Endothelial cell of umbilical vein (primary cell): Measurements from ENCODE around the gene FSTL4. TPM values are rescaled to one million over a fixed set of nuclear protein-coding genes. Genes with fewer than 3 reads are reported as not detected.

Source experiments
- BruUV-seq: library from RNA; stranded (reverse); fragments of 400-500 nt; replicated peaks from 2 replicates; lab custom pipeline; 2021; lab: Mats Ljungman, UMichigan
- CTCF ChIA-PET: fragments of 300-600, 350-600 bp; sonication (Branson Sonifier 250); formaldehyde crosslinking; loops from one replicate; lab custom pipeline; 2021; ENCODE audit warnings: antibody characterized with exemption, inconsistent platforms; lab: Charles Lee
- POLR2A ChIA-PET: fragments of 300-600, 350-600 bp; sonication (Branson Sonifier 250); formaldehyde crosslinking; loops from one replicate; lab custom pipeline; 2021; ENCODE audit warnings: antibody characterized with exemption, inconsistent platforms; lab: Charles Lee
- DNase-seq: peaks from one replicate; pipeline ENCODE4 v3.0.0-alpha.2; 2011; ENCODE audit warnings: low read depth, low spot score
- FAIRE-seq: peaks from 2 replicates; lab custom pipeline; 2011; peaks lifted over from hg19 to GRCh38; lab: Jason Lieb, UNC
- H2AFZ ChIP-seq: 2 replicates; pipeline ENCODE4 v1.6.0; 2012; ENCODE audit warnings: low read depth, low read length, control low read depth, inconsistent platforms
- H3K27ac ChIP-seq: 2 replicates; pipeline ENCODE4 v1.5.1; 2011; ENCODE audit warnings: low read depth, mild to moderate bottlenecking, control low read depth, low read length, moderate library complexity; ENCODE audit not compliant: insufficient read depth
- H3K27me3 ChIP-seq, 2 experiments: 2 replicates each; pipeline versions ENCODE4 v1.6.0 to v1.6.1; 2011; ENCODE audit warnings: low read length in 2 of 2, mixed read lengths in 1 of 2; ENCODE audit not compliant: control insufficient read depth in 2 of 2, insufficient read depth in 2 of 2
- H3K36me3 ChIP-seq, 2 experiments: 2 replicates in 1 of 2; 3 replicates in 1 of 2; pipeline ENCODE4 v1.5.1; 2011; ENCODE audit warnings: low read length in 2 of 2, mild to moderate bottlenecking in 1 of 2, moderate library complexity in 1 of 2; ENCODE audit not compliant: control insufficient read depth in 2 of 2, insufficient read depth in 2 of 2; ENCODE audit errors: extremely low read depth in 1 of 2
- H3K4me1 ChIP-seq: 3 replicates; pipeline ENCODE4 v1.5.1; 2011; ENCODE audit warnings: mild to moderate bottlenecking, low read length; ENCODE audit not compliant: control insufficient read depth, insufficient read depth; ENCODE audit errors: extremely low read depth
- H3K4me2 ChIP-seq: 2 replicates; pipeline ENCODE4 v1.6.1; 2011; ENCODE audit warnings: low read length, control low read depth, mixed read lengths; ENCODE audit not compliant: insufficient read depth
- H3K4me3 ChIP-seq, 3 experiments: fragments of 200-600 bp in 1 of 3; sonication (generic), shearing (Covaris generic) in 1 of 3; replicated peaks in 1 of 3; 2 replicates each; pipeline ENCODE4 v1.5.1; 2011 to 2016; ENCODE audit warnings: control low read depth in 3 of 3, low read length in 3 of 3, mild to moderate bottlenecking in 2 of 3, inconsistent platforms in 1 of 3, low read depth in 1 of 3, moderate library complexity in 1 of 3; ENCODE audit not compliant: insufficient read depth in 1 of 3
- H3K79me2 ChIP-seq: 2 replicates; pipeline ENCODE4 v1.6.0; 2012; ENCODE audit warnings: low read length, inconsistent platforms; ENCODE audit not compliant: control insufficient read depth, insufficient read depth
- H3K9ac ChIP-seq: replicated peaks from 2 replicates; pipeline ENCODE3; 2011; ENCODE audit warnings: low read length, control low read depth; ENCODE audit not compliant: insufficient read depth; ENCODE audit errors: extremely low read depth
- H3K9me1 ChIP-seq: replicated peaks from 3 replicates; pipeline ENCODE4 v1.6.0; 2011; ENCODE audit warnings: mild to moderate bottlenecking, low read length; ENCODE audit not compliant: control insufficient read depth, insufficient read depth; ENCODE audit errors: extremely low read depth
- H3K9me3 ChIP-seq: replicated peaks from 2 replicates; pipeline ENCODE4 v1.5.1; 2012; ENCODE audit warnings: low read length, inconsistent platforms; ENCODE audit not compliant: control insufficient read depth, insufficient read depth
- H4K20me1 ChIP-seq: replicated peaks from 2 replicates; pipeline ENCODE3; 2011; ENCODE audit warnings: mild to moderate bottlenecking, low read length; ENCODE audit not compliant: control insufficient read depth, insufficient read depth; ENCODE audit errors: extremely low read depth
- EZH2 ChIP-seq: IDR thresholded peaks from 2 replicates; pipeline ENCODE4 v1.6.1; 2012; ENCODE audit warnings: borderline replicate concordance, low read depth, mild to moderate bottlenecking, moderate library complexity, low read length, inconsistent platforms; ENCODE audit not compliant: severe bottlenecking
- GATA2 ChIP-seq: IDR thresholded peaks from 2 replicates; pipeline ENCODE4 v1.7.0; 2011; ENCODE audit warnings: low read depth, mild to moderate bottlenecking, moderate library complexity, mixed read lengths, low read length; ENCODE audit not compliant: insufficient read length, insufficient read depth
- MYC ChIP-seq: IDR thresholded peaks from one replicate; pipeline ENCODE4 v1.6.1; 2011; ENCODE audit warnings: mild to moderate bottlenecking, low read depth, low read length
- POLR2A ChIP-seq: IDR thresholded peaks from 2 replicates; pipeline ENCODE4 v1.6.1; 2012; ENCODE audit warnings: low read depth, mild to moderate bottlenecking, control low read depth, low read length
- POLR2AphosphoS5 ChIP-seq: IDR thresholded peaks from 2 replicates; pipeline ENCODE4 v1.6.1; 2012; ENCODE audit warnings: low read depth, mild to moderate bottlenecking, control low read depth, low read length, moderate library complexity; ENCODE audit not compliant: insufficient read depth
- dilution Hi-C: fragments of 300-500 bp; cut with MboI; formaldehyde crosslinking; loops from one replicate; pipeline ENCODE4 v1.15.0; 2019; ENCODE audit warnings: low sequenced_read_pairs; ENCODE audit not compliant: extremely low pct_ligation_motif_present
- intact Hi-C: fragments of 100-400 bp; cut with micrococcal nuclease; formaldehyde crosslinking; loops from one replicate; pipeline ENCODE4 v1.10.0; 2022
- polyA plus RNA-seq, 4 experiments: library from polyadenylated mRNA; depleted of rRNA in 3 of 4; stranded (reverse) in 3 of 4; unstranded in 1 of 4; fragments of >200 nt; gene quantifications; 2 replicates each; pipeline versions ENCODE4 v1.2.1 to v1.2.3, GENCODE V29; 2011 to 2012; ENCODE audit warnings: missing spikeins in 1 of 4
- total RNA-seq: library from RNA; stranded (reverse); gene quantifications from 2 replicates; pipeline ENCODE4 v1.2.3, GENCODE V29; 2021
- TF ChIP-seq, protein P1 (sequence below), 2 donors: IDR thresholded peaks; 1 replicate in 1 of 2; 2 replicates in 1 of 2; pipeline ENCODE4 v1.5.1; 2011; ENCODE audit warnings: low read length in 2 of 2, mild to moderate bottlenecking in 2 of 2, moderate library complexity in 2 of 2, control low read depth in 1 of 2, inconsistent platforms in 1 of 2, low read depth in 1 of 2; ENCODE audit not compliant: insufficient read depth in 1 of 2; ENCODE audit errors: extremely low read depth in 1 of 2
- TF ChIP-seq, protein P2 (sequence below): IDR thresholded peaks from 2 replicates; pipeline ENCODE4 v1.6.1; 2011; ENCODE audit not compliant: insufficient read depth, insufficient read length

FSTL4 gene
- total and polyA plus RNA-seq, 2 donors (not counting 3 experiments of a cell fraction or from before 2014, with no cell fraction given) = 0.18 TPM; not detected in 1

DNA sequence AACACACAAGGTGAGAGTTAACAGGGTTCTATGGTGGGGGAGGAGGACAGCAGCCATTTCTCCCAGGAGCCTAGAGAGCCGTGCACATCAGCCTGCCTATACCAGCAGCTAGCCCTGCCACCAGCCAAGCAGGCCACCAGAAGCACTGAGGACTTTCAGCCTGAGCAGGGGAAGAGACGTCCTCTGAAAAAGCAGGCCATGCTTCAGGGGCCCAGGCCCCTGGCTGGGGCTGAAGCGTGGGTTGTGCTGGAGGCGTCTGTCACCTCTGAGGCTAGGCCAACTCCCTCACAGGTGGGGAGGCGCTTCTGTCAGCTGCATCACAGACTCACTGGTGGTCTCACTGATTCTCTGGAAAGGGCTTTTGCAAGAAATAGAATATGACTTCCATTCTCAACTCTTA, 16.3 kb downstream of the FSTL4 start:
- TF ChIP-seq, protein P1, sequence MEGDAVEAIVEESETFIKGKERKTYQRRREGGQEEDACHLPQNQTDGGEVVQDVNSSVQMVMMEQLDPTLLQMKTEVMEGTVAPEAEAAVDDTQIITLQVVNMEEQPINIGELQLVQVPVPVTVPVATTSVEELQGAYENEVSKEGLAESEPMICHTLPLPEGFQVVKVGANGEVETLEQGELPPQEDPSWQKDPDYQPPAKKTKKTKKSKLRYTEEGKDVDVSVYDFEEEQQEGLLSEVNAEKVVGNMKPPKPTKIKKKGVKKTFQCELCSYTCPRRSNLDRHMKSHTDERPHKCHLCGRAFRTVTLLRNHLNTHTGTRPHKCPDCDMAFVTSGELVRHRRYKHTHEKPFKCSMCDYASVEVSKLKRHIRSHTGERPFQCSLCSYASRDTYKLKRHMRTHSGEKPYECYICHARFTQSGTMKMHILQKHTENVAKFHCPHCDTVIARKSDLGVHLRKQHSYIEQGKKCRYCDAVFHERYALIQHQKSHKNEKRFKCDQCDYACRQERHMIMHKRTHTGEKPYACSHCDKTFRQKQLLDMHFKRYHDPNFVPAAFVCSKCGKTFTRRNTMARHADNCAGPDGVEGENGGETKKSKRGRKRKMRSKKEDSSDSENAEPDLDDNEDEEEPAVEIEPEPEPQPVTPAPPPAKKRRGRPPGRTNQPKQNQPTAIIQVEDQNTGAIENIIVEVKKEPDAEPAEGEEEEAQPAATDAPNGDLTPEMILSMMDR (IDR thresholded peaks at IDR 0.05; ENCODE audit: extremely low read depth in 1 of 2, insufficient read depth in 1 of 2, low read depth in 1 of 2, low read length in 2 of 2) = no peak
- TF ChIP-seq MYC = no peak
- no peak for TF ChIP-seq POLR2AphosphoS5
- TF ChIP-seq GATA2 = no peak
- no peak for TF ChIP-seq POLR2A
- no peak for TF ChIP-seq EZH2
- TF ChIP-seq, protein P2, sequence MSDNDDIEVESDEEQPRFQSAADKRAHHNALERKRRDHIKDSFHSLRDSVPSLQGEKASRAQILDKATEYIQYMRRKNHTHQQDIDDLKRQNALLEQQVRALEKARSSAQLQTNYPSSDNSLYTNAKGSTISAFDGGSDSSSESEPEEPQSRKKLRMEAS = no peak
- intact Hi-C loops = no loop called here
- CTCF ChIA-PET = no interaction called here
- no peak for DNase-seq
- no peak overlapping the region for H3K27ac ChIP-seq
- no peak for FAIRE-seq
- peaks cover 1 to 3% of the 10 kb centered on the region in 2 experiments for H3K27me3 ChIP-seq
- no peaks in the 10 kb centered on the region for H3K4me1 ChIP-seq
- no peaks in the 10 kb centered on the region for H3K79me2 ChIP-seq
- no peaks in the 10 kb centered on the region for H3K9me3 ChIP-seq
- no peak overlapping the region for H3K4me2 ChIP-seq
- no peaks in the 10 kb centered on the region for H3K36me3 ChIP-seq
- no peaks in the 10 kb centered on the region for H3K9me1 ChIP-seq
- H4K20me1 ChIP-seq = no peaks in the 10 kb centered on the region
- no peak overlapping the region for H3K9ac ChIP-seq
- BruUV-seq = no TSS peak
- POLR2A ChIA-PET = no interaction called here
- no peak overlapping the region for H2AFZ ChIP-seq
- H3K4me3 ChIP-seq = no peak overlapping the region
- dilution Hi-C loops = no loop called here
